NCI-H2171 (cell line): ENCODE results near the gene CGNL1.

Source experiments
- DNase-seq: peaks from one replicate; lab custom pipeline; 2025; lab: John Stamatoyannopoulos, UW

CGNL1 gene

DNA sequence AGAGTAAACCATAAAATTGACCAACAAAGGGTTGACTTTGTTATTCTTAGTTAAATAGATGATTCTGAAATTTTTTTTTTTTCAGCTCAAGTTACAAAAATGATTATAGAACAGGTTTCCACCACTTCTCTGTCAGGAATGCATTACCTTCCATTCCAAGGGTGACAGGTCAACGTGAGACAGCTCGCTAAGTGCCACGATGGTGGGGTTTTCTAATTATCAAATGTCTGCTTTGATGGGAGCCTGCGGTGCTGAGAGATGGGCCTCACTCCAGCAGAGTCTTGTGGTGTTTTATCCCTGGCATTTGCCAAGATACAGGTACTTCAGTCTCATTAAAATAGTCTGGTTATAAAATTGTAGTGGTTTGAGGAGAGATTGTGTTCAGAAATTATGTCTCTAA, 80.3 kb downstream of the CGNL1 start:
- DNase-seq: no peak

DNA sequence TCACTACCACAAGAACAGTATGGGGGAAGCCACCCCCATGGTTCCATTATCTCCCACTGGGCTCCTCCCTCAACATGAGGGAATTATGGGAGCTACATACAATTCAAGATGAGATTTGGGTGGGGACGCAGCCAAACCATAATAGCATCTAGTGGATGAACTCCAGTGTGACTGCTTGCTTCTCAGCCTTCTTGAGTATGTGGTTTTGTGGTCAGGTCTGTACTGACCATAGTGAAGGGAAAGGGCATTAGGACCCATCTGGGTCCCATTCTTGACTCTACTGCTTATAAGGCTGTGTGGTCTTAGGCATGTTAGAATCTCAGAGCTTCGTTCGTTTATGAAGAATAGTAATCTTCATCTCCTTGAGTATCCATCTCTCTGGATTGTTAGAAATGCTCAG, 81.4 kb downstream of the CGNL1 start:
- DNase-seq: no peak

DNA sequence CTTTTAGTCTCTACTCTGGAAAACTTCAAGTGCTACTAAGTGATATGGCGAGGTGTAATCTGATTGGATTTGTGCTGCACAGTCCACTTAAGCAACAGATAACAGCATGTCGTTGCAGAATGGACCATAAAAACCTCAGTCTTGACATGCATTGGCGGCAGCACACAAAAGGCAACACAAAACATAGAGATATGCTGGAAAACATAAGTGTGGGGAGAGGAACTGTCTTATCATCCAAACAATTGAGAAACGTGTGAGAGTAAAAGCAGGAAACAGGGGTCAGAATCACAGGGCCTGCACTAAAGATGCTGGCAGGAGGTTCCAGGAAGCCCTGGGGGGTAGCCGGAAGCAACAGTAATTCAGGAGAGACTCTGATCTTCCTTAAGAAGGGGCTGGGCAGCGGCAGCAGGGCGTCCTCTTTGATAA, 82.1 kb downstream of the CGNL1 start:
- DNase-seq: no peak

DNA sequence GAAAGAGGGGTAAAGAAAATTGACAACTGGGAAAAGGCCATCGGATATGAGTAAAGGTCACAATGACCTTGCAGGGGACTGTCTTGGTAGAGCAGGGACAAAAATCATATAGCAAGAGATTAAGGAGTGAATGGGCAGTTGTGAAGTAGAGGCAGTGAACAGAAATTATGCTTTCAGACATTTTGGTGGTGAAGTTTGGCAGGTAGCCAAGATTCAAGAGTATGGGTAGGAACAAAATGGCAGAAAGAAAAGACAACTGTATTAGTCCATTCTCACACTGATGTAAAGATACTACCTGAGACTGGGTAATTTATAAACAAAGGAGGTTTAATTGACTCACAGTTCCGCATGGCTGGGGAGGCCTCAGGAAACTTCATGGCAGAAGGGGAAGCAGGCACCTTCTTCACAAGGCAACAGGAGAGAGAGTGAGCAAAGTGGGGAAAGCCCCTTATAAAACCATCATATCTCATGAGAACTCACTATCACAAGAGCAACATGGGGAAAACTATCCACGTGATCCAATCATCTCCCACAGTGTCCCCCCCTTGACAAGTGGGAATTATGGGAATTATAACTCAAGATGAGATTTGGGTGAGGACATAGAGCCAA, 84.0 kb downstream of the CGNL1 start:
- DNase-seq: no peak

DNA sequence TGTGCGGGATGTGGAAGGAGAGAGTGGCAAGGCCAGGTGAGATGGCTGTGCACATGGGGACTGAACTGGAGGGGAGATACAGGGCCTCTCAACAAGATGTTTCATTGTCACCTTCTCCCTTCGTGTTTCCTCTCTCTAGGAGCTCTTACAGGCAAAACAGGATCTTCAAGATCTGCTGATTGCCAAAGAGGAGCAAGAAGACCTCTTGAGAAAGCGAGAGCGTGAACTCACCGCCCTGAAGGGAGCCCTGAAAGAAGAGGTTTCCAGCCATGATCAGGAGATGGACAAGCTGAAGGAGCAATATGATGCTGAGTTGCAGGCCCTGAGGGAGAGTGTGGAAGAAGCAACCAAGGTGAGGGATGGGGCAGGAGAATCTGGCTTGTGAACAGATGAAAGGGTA, 85.2 kb downstream of the CGNL1 start:
- no peak for DNase-seq

DNA sequence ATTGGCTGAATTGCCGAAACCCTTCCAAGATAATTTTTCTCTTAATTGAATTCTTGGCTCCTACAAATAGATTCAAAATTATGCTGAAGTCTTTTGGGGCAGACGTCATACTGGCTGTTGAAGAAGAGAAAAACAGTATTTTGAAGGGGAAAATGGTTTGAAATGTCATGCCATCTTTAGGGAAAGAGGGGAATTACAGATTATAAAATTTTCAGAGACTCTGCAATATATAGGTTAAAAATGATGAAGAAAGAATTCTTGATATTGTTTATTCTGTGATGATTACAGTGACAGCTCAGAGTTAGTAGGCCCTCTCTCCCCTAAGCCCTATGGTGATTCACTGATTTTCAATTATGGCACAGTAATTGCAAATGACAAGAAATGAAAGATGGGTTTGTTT, 86.1 kb downstream of the CGNL1 start:
- DNase-seq: no peak

DNA sequence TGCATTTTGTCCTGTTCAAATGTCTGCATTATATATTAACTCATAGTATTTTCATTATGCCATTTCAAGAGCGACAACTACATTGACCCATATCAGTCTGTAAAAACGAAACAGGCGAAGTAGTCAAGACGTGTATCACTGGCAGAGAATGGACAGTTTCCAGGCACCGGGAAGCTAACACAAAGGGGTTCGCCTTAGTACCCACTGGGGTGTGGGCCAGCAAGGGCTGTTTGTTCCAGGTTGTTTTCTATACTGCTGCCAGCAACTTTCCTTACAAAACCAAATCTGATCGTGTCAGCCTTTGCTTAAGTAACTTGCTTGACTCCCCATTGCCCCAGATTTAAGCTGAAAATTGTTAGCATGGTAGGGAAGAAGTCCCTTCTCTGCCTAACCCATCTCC, 87.1 kb downstream of the CGNL1 start:
- no peak for DNase-seq

DNA sequence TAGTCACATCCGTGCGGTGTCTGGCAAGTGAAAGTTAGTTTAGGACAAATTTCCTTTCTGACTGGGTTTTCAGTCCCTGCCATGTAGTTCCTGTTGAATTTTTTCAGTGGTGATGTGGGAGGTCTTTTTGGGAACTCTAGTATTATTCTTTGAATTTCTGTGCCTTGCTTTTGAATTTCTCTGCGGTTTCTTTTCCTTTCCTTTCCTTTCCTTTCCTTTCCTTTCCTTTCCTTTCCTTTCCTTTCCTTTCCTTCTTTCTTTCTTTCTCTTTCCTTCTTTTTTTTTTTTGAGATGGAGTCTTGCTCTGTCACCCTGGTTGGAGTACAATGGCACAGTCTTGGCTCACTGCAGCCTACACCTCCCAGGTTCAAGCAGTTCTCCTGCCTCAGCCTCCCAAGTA, 88.2 kb downstream of the CGNL1 start:
- DNase-seq: no peak

DNA sequence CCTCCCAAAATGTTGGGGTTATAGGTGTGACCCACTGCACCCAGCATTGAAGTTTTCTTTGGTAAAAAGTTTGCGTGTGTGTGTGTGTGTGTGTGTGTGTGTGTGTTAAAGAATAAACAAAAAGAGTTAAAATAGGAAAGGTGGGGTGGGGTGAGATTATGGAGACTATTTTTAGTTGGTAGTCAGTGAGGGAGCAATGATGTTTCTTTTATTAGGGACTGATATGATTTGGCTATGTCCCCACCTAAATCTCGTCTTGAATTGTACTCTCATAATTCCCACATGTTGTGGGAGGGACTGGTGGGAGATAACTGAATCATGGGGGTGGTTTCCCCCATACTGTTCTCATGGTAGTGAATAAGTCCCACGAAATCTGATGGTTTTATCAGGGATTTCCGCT, 92.2 kb downstream of the CGNL1 start:
- no peak for DNase-seq

DNA sequence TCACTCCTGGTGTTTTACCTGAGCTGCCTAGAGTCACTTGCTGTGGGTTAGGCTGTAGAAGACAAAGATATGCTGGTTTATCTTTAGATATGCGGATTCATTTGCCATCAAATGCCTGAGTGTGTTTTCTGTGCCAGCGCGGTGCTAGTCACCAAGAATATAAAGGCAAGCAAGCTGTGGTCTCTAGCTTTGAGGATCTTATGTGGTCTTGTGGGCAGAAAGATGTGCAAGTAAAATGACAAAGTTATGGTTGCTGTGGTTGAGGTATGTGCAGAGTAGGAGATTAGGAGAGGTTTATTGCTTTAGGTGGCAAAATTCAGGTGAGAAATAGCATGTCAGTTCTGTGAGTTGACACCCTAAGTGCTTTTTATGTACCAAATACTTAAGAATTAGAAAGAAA, 94.2 kb downstream of the CGNL1 start:
- no peak for DNase-seq

DNA sequence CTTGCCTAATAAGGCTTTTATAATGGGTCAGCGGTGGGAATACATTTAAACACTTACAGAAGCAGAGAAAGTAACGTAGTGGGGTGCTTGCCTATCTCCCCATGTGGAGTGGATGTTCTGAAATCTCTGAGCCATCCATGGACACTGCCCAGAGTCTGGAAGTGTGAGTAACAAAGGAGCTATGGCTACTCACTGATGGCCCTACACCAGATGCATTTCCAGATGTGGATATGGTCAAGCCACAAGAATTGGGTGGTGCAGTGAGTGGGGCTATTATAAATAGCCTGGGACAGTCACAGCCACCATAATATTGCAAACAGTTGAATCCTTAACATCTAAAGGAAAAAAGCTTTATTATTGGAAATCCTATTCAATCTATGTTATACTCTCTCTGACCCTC, 96.6 kb downstream of the CGNL1 start:
- DNase-seq: no peak

DNA sequence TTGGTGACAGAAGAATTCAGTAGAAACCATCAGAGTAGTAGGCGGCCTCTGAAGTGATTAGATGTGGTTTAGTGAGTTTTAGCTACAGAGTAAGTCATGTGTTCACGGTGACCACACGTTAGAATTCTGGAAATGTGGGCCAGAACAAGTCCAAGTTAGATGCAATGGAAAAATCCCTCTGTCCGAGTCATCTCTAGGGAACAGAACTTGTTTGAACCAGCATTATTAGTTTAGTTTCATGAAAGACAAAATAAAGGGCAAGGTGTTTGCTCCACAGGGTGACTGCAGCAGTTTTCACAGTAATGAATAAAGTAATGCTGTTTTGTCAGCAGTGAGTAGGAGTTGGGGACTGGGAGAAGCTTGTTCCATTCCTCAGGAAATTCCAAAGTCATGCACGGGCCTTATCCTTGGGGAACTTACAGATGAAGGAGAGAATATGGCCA, 100.2 kb downstream of the CGNL1 start:
- DNase-seq: no peak

DNA sequence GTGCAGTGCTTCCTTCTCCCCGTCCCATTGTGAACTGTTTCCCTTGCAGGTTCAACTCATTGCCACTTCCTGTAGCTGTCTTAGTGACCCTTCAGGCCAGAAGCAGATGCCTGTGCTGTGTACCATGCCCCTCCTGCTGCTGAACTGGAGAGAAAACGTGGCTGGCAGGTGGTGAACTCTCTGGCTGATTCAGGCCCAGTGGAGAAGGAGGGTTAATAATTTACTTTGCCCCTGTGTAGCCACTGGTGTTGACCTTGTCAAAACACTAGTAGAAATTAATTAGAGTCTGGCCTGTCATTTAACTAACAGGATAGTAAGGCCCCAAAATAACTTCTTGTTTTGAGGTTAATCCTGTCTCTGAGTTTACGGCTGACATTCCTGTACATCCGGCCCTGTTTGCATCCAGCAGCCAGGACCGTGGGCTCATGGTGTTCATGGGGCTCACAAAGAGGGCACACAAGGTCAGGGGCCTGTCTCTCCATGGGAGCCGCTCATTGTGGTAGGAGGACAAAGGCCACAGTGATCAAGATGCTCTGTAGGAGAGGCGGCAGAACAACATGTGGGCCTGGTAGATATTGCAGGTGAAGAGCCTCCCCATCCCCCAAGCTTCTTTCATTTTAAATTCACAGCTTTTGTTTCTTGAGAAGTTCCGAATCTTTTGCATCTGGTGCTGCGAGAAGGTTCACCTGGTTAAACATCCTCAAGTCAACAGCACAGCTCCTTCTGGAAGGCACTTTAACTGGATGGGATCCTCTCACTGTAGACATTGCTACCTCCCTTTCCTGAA, 101.6 kb downstream of the CGNL1 start:
- no peak for DNase-seq

DNA sequence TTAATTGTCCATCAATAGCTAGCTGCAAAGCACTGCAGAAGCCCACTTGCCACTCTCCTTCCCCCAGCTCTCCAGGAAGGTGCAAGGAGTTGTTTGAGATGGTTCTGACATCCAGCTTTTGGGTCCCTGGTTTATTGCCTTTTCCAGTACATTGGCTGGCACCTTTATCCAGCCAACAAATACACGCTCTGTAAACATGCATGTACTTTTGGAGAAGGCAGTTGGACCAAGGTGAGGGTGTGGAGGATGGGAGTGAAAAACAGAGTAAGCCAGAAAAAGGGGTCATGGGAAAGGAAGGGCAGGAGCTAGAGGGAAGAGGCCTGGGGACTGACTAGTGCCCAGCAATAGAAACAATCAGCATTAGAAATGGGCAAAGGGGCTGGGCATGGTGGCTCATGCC, 102.7 kb downstream of the CGNL1 start:
- no peak for DNase-seq

DNA sequence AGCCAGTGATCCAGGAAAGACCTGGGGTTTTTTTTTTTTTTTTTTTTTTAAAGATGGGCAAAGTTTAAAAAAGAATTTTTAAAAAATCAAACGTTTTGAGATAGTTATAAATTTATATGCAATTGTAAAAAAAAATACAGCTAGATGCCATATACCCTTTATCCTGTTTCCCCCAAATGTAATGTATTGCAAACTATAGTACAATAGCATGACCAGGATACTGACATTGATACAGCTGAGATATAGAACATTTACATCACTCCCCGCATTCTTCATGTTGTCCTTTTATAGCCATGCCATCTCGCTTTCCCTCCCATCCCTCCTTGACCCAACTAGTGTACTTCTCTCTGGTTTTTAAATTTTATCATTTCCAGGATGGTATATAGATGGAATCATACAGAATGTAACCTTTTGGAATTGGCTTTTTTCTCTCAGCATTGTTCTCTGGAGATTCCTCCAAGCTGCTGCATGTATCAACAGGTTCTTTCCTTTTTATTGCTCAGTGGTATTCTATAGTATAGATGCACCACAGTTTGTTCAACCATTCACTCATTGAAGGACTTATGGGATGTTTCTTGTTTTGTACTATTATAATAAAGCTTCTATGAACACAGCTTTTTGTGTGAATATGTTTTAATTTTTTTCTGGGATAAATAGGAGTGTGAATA, 104.9 kb downstream of the CGNL1 start:
- DNase-seq: no peak

DNA sequence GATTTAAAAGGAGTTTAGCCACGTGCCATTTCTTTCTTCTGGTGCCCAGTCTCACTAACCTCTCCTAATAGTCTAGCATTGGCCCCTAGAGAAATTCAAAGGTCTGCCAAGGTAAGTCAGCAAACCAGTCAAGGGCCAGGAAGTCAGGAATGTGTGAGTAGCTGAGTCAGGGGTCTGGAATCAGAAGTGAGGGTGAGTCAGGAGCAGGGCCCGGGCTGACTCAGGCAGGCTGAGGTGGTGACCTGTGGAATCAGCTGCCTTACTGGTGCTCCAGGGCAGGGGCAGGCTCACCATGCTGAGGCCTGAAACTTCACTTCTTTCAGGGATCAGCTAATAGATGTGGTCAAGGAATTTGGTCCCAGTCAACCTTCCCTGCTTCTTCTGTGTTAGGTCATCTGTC, 109.6 kb downstream of the CGNL1 start:
- no peak for DNase-seq

DNA sequence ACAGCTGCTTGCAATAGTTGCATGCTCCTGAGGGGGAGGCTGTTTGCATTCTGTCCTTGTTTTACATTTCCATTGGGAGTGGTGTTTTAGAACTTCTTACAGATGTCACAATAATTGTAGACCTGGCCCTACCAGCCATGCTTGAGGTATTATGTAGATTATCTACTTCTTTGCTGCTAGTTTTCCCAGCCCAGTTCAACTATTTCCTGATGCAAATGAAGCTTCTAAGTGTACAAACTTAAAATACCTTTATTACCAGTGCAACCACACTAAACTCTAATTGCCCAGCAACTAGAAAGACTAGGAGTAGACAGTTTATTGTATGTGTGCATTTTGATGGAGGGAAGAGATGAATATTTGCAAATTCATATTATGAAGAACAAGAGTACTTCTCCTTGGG, 110.5 kb downstream of the CGNL1 start:
- no peak for DNase-seq

DNA sequence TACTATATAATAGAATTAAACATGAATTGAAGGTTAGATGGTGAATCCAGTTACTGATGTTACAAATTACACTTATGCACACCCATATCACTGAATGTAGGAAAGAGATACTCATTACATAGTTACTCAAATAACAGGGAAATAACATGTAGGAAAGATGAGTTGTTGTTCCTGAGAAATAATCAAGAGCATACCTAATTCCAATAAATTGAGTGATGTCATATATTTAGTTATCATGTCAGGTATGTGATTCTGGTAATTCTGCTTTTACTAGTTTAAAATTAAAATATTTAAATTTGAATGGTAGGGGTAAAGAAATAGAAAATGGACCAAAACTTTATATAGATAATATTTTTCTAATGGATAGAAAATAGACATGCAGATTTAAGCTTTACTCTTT, 112.8 kb downstream of the CGNL1 start:
- no peak for DNase-seq

DNA sequence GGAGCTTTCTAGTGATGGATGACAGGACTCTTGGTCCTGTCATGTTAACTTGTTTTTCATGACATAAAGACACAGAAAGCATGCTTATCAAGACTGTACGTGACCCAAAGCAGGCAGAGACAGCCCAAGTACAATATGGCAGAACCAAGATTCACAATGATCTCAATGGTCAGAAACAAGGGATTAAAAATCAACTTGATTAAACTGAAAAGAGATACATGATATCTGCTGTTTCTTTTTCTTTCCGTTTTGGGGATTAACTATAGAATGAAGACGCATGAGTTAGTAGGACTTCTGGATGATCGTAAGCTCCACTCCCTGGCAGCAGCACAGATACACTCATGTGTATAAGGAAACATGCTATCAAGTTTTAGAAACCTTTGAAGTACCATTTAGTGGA, 117.0 kb downstream of the CGNL1 start:
- DNase-seq: no peak

DNA sequence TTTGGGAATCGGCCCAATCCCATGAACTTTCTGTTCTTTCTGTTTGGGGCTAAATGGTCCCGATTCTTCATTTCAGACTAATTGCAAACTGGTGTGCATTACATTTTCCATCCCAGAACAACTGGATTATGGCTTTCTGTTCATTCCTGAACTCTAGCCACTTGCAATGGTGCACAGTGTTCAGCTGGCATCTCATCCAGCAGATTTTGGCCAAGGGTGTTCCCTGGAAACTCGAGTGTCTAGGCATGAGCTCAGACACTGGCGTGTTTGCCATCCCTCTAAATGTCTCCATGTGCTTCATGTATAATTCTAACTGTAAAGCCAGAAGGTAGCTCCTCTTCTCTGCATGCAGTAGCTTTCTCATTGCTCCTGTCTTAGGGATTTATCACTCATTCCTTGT, 118.3 kb downstream of the CGNL1 start:
- no peak for DNase-seq

DNA sequence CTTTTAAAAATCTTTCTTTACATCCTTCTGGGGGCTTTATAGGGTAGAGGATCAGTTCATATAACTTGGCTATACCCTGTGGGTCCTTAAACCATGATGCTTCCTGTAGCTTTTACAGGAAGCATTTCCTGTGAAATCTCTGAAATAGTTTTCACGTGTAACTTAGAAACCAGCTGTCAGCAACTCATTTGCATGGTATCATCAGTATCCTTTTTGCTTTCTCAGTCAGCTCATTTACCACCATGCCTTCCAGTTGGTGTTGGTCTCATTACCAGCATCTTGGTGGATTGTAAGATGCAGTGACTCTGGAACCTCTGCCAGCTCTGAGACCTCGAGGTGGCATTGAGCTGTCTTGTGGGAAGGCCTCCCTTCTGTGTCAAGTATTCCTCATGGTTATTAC, 118.7 kb downstream of the CGNL1 start:
- DNase-seq: no peak

DNA sequence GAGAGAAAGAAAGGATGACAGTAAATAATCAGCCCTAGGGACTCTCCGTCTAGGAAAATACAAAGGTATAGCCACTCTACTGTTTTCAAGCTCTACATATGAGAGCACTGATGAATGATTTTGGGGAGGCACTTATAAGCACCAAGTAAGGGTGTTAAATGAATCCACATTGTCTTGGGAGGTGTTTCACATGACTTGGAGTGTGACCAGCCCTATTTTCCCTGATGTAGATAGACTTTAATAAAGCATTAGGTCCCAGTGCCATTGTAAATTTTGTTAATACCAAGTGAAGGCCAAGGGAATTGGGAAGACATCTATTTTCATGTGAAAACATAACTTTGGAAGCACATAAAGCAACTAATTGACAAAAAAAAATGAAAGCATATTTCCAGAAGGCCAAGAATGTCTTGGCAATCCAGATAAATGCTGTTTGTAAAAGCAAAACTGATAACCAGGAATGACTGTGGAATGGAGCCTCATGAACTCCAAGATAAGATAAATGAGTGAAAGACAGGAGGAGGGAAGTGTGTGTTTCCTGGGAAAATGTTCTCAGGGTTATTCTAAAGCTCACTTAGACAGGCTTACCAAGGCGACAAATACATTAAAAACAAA, 119.4 kb downstream of the CGNL1 start:
- DNase-seq: no peak

DNA sequence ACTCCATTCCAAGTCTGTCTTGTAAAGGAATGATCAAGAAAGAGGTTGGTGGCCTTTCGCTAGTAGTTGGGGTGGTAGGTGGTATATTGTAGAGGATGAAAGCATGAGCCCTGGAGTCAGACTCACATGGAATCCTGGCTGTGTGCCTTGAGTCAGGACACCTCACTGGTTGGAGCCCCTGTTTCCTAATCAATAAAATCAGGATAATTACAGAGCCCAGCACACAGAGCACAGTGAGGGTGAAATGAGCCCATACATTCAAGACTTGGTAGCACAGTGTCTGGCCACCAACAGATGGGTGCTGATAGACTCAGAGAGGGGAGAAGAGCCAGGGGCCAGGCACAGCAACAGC, 120.3 kb downstream of the CGNL1 start:
- no peak for DNase-seq
